HT1080 (cell line): ENCODE results near the gene RABAC1. TPM values are rescaled to one million over a fixed set of nuclear protein-coding genes. Genes with fewer than 3 reads are reported as not detected.
A peak's percentile ranks its signal among the peaks of the same experiment; 100 is the strongest.

Experiments used
- DNase-seq: peaks from one replicate; pipeline ENCODE4 v3.0.0-alpha.2; 2015; ENCODE audit warnings: low read depth
- total RNA-seq: library from RNA; depleted of rRNA; stranded (reverse); fragments of >200 nt; shearing (Covaris generic); gene quantifications from 2 replicates; pipeline ENCODE4 v1.2.3, GENCODE V29; 2014

Gene RABAC1
- total RNA-seq, 1 experiment from 2014 or later = 91.6 TPM

- no peak for DNase-seq
Observed at GRCh38 chr19:41930322-41930722, 28.8 kb downstream of the RABAC1 start.

DNA sequence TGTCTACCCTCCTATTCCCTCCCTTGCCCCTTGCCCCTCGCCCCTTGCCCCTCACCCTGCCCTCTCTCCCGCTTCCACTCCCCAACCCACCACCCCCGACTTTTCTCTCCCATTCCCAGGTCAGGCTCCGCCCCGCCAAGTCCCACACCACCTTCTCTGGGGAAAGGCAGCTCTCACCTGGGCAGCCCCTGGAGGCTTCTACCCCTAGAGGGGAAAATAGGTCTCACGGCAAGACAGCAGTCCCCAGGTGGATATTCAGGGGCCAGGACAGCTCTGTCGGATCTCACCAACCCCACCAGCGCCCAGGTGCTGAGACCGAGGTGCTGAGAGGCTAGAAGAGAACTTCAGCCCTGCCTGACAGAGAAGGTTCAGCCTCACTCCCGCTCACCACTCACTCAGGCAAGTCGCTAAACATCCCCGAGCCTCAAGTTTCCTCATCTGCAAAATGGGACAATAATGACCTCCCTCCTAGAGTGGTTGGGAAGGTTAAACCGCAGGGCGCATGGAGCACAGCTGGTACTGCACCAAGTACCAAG is 29.5 kb downstream of the RABAC1 start:
- DNase-seq = no peak

DNA sequence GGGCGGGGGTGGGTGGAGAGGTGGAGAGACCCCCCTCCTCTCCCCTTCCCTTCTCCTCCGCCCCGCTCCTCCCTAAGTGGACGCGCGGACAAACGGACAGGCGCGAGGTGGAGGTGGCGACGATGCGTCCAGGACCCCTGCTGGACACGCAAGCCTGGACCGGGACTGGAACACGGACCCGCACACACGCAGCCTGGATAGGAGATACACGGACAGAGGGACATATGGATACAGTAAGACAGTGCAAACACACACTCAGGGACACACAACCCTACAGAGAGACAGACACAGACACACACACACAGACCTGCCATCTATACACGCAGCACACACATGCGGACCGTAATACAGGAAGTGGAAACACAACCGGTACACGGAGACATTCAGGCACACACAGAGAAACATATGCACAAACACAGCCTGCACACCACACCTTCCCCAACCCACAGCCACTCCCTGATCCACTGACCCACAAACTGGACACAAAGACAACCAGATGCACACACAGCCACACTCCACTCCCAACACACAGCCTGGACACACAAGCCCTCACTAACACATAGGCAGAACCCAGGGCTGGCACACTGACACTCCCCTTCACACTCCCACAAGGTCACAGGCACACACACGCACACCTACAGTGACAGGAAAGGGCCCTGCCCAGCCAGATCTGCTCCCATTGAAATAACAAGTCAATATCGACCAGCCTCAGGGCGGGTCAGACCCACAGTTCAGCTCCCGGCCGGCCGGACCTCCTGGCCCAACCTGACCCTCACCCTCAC is 30.2 kb downstream of the RABAC1 start:
- no peak for DNase-seq

- DNase-seq = peak; percentile 83
Observed at GRCh38 chr19:41928221-41928683, 30.9 kb downstream of the RABAC1 start, which contains the start of gene ERFL. Gene ERFL, minus strand, starts transcription at chr19:41928449. Its CDS starts 15,530 bp downstream, at chr19:41912919.

DNA sequence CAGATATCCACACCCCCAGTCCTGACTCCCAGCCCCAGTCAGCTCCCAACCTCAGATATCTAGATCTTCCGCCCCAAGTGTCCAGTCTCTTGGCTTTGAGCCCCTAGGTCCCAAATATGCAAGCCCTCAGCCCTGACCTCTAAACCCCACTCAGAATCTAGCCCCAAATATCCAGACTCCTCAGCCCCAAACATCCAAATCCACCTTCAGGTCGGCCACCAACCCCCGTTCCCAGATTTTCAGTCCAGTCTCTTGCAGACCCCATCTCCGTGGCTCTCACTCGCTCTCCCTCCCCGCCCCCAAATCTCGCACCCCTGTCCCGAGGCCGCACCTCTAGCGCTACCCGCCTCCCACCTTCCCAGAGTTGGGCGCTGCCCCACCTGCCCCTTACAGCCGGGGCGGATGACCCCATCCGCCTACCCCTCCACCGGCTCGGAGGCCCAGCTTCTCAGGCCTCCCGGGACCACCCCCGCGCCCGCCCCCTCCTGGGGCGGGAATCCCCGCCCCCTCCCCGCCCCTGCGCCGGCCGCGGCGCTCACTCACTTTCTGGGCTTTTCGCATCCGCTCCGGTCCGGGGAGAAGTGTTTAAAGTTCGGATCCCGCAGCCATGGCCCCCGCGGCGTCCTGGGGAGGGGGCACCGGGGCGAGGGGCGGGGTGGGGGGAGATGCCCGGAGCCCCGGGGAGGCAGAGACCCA is 31.5 kb downstream of the RABAC1 start:
- no peak for DNase-seq

- DNase-seq = no peak
Observed at GRCh38 chr19:41926763-41927496, 32.2 kb downstream of the RABAC1 start.

- no peak for DNase-seq
Observed at GRCh38 chr19:41926028-41926762, 32.9 kb downstream of the RABAC1 start.

DNA sequence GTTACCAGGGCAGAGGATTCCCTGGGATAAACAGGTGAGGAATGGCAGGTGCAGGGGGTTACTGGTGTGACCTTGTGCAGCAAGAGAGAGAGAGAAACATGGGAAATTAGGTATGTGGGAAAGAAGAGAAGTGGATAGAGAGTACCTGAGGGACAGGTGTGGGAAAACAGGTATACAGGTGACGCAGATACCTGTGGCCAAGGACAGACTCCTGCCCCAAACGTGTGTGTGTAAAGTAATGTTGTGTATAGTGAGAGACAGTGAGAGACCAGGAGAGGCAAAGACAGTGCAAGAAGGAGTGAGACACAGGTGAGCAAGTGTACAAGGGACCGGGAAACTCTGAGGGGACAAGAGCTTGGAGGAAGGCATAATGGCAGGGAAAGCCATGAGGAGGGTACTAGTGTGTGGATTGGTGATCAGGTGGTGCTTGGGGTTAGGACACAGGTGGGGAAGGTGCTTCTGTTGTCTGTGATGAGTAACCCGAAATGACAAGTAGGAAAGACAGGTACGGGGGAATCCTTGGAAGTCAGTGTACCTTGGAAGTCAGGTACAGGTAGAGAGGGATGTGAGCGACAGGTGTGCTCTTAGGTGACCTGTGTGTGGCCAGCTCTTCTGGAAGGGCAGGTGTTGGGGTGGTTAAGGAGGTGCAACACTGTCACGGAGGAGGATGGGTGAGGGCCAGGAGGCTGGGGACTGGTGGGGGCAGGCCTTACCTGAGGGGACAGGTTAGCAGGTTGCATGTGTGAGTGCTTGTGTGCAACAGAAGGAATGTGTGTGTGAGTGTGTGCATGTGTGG is 33.7 kb downstream of the RABAC1 start:
- no peak for DNase-seq

- no peak for DNase-seq
Observed at GRCh38 chr19:41924151-41925145, 34.7 kb downstream of the RABAC1 start.

DNA sequence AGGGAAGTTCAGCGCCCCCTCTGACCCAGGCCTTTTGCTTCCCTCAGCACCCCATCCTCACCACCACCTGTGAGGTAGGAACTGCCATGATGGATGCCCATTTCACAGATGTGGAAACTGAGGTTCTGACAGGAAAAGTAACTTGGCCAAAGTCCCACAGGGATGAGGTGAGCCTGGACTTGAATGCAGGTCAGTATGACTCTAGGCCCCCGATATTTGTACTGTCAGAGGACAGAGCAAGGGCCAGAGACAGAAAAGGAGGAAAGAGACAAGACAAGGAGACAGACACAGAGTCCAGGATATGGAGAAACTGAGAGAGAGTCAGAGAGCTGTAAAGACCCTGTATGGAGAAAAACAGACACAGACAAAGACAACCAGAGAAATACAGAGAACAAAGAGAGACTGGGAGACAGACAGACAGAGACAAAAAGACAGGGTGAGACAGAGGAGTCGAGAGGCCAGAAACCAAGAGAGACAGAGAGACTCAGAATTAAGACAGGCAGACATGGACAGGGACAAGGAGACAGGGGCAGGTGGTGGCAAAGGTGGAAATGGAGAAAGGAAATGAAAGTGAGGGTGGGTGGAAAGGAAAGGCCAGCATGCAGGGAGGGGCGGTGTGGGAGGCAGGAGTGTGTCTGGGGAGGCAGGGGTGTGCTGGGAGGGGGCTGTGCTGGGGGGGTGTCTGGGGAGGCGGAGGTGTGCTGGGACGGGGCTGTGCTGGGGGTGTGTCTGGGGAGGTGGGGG is 35.9 kb downstream of the RABAC1 start:
- no peak for DNase-seq

- DNase-seq = no peak
Observed at GRCh38 chr19:41922585-41922984, 36.5 kb downstream of the RABAC1 start.

DNA sequence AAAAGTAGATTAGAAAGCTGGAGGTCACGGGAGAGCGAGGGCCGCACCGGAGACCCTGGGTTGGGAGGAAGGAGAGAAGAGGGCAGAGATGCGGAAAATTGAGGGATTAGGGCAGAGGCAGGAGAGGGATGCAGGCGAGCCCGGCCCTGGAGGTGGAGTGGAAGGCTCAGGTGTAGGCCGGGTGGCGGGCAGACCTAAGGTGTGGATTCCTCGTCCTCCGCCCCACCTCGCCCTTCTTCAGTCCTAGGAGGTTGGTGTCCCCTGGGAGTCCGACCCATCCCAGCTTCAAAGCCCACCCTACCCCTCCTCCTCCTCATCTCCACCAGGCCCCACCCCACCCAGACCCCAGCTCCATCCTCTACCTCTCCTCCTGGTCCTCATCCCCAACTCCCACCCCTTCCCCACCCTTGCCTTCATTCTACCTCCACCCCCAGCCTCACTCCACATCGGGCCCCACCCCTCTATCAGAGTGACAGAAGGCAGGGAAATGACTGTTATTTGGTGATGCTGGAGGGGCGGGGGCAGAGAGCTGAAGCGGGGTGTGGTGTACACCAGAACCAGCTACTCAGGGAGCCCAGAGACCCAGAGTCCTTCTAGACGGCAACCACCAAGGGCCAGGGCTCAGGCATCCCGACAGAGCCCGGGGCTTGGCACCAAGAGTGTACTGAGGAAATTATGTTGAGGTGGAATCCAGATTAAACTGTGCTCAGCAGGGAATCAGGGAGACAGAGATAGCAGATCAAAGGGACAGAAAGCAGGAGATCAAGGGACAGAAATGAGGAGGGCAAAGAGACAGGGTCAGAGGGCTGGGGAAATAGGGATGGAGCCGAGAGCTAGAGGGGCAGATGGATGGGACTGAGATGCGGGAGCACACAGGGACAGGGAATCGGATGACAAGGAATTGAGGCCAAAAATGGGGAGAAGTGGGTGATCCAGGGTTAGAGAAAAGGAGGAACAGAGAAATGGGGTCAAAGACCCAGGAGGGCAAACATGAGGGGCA is 37.2 kb downstream of the RABAC1 start:
- no peak for DNase-seq

DNA sequence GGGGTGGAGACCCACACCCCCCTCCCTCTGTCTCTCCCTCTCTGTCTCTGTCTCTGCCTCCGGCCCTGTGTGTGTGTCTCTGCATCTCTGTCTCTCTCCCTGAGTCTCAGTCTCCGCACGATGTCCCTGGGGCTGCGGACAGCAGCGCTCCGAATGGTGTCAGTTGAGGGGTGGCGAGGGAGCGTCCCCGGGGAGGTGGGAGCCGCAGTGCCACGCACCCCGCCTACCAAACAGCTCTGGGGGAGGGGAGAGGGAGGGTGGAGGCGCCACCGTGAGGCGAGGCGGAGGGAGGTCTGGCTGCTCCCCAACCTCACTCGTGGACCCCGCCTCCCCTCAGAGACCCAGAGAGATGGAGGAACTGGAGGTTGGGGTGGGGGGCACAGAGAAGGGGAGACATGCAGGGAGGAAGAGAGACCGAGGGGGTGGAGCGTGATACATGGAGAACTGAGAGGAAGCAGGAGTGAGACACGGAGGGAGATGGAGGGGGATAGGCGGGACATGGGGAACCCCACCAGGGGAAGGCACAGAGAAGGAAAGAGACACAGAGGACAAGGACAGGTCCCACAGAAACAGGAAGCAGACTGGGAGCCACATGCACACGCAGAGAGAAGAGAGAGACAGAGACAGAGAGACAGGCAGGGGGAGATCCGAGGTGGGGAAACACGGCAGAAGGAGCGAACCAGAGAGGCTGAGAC is 38.1 kb downstream of the RABAC1 start:
- DNase-seq = no peak

DNA sequence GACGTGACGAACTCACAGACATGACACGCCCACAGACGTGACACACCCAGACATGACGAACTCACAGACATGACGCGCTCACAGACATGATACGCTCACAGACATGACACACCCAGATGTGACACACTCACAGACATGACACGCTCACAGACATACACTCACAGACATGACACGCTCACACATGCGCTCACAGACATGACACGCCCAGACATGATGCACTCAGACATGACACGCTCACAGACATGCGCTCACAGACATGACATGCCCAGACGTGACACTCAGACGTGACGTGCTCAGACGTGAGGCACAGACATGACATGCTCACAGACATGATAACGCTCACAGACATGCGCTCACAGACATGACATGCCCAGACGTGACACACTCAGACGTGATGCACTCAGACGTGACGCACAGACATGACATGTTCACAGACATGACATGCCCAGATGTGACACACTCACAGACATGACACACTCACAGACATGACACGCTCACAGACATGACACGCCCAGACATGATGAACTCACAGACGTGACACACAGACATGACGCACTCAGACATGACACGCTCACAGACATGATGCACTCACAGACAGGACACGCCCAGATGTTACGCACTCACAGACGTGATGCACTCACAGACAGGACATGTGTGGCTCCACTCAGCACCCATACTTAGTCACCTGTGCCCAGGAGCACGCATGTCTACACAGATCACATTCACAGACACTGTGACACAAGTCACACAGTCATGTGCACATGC is 39.0 kb downstream of the RABAC1 start:
- no peak for DNase-seq

GRCh38 chr19:41918653-41919244 is 40.4 kb downstream of the RABAC1 start:
- no peak for DNase-seq
